ENCODE results near the gene CCDC97. TPM values are rescaled to one million over a fixed set of nuclear protein-coding genes. Genes with fewer than 3 reads are reported as not detected.

The CCDC97 gene
- total and polyA plus RNA-seq, 7 donors: 8.7 to 23.1 (median 11.3) TPM

GRCh38 chr19:41324231-41324702, 14.3 kb downstream of the CCDC97 start:
- H3K9me3 ChIP-seq: no peaks in the 10 kb centered on the region
- 74 to 76% methylated on average over 7 of the region's 7 CpGs for WGBS, 2 donors
- H3K4me3 ChIP-seq: no peak overlapping the region
- no peak for TF ChIP-seq CTCF (IDR thresholded peaks at IDR 0.05)
- no peak for TF ChIP-seq EP300 (IDR thresholded peaks at IDR 0.05)
- no peak for TF ChIP-seq POLR2A (IDR thresholded peaks at IDR 0.05)
- TF ChIP-seq POLR2AphosphoS5 (IDR thresholded peaks at IDR 0.05): no peak
- peaks cover 0 to 33% (median 20%) of the 10 kb centered on the region in 4 donors for H3K36me3 ChIP-seq
- intact Hi-C loops (cut with DNase I): loop anchor here (2.0 kb wide), 1 partner anchor 29 kb away; the partner anchor contains the start of gene TGFB1
- no peaks in the 10 kb centered on the region for H3K27me3 ChIP-seq
- H3K27ac ChIP-seq: peak overlapping the region; percentile 79 to 90 (median 86)
- H3K4me1 ChIP-seq: peaks cover 0 to 69% (median 59%) of the 10 kb centered on the region in 4 donors
- no peak for DNase-seq

GRCh38 chr19:41324921-41325639, 15.1 kb downstream of the CCDC97 start:
- TF ChIP-seq EP300 (IDR thresholded peaks at IDR 0.05): peak in 2 of 4 donors; percentile 4 to 7
- peak in 2 of 4 donors; percentile 30 to 31 for TF ChIP-seq POLR2AphosphoS5 (IDR thresholded peaks at IDR 0.05)
- no peak for TF ChIP-seq POLR2A (IDR thresholded peaks at IDR 0.05)
- TF ChIP-seq CTCF (IDR thresholded peaks at IDR 0.05): no peak
- Histone ChIP-seq H3K4me1 (peaks cover 0 to 69% (median 59%) of the 10 kb centered on the region in 4 donors), H3K9me3 (no peaks in the 10 kb centered on the region), H3K27ac (peak overlapping the region; percentile 79 to 90 (median 86)), H3K36me3 (peaks cover 0 to 33% (median 12%) of the 10 kb centered on the region in 4 donors), H3K4me3 (peak overlapping the region; percentile 19 to 42 (median 36)), H3K27me3 (no peaks in the 10 kb centered on the region)
- 7 to 23% methylated on average over 23 of the region's 23 CpGs for WGBS, 2 donors
- intact Hi-C loops (cut with DNase I): loop anchor here (2.0 kb wide), 1 partner anchor 28 kb away; the partner anchor contains the start of gene TGFB1
- DNase-seq: peak; percentile 89

GRCh38 chr19:41325640-41325946, 15.6 kb downstream of the CCDC97 start:
- peak overlapping the region; percentile 19 to 42 (median 36) for H3K4me3 ChIP-seq
- WGBS, 2 donors: 11 to 34% methylated on average over 10 of the region's 10 CpGs
- intact Hi-C loops (cut with DNase I): loop anchor here (2.0 kb wide), 1 partner anchor 27 kb away; the partner anchor contains the start of gene TGFB1
- H3K27ac ChIP-seq: peak overlapping the region; percentile 79 to 90 (median 86)
- no peaks in the 10 kb centered on the region for H3K27me3 ChIP-seq
- no peaks in the 10 kb centered on the region for H3K9me3 ChIP-seq
- no peak for DNase-seq
- TF ChIP-seq POLR2AphosphoS5 (IDR thresholded peaks at IDR 0.05): no peak
- peaks cover 0 to 69% (median 59%) of the 10 kb centered on the region in 4 donors for H3K4me1 ChIP-seq
- H3K36me3 ChIP-seq: peaks cover 0 to 33% (median 9%) of the 10 kb centered on the region in 4 donors

DNA sequence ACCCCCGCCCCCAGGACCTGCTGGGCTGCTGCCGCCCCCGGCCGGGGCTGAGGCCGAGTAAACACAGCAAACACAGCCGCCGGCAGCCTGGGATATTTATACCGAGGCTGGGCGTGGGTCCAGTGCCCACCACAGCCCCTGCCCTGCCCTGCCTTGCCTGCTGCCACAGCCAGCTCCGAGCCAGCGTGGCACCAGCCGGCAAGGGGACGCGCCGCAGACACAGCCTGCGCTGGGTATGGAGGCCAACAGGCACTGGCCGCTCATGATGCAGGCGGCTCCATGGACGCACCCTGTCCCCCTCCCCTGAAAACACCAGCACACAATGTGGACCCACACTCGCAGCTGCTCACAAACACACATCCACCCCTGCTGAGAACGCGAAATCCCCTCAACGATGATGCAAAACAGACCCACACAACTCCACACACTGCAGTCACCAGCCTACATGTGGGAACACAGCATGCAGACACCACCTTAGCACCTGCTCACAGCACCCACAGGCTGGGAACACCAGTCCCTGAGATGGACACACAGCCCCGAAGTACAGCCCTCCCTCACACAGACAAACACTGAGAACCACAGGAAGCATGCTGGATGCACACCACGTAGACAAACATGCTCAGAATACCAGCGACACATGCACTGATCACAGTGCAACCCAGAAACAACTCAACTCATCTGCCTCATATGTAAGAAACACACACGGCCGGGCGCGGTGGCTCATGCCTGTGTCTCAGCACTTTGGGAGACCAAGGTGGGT, 16.2 kb downstream of the CCDC97 start:
- Histone ChIP-seq H3K27me3 (no peaks in the 10 kb centered on the region), H3K27ac (peak overlapping the region; percentile 79 to 90 (median 86)), H3K4me1 (peaks cover 0 to 69% (median 59%) of the 10 kb centered on the region in 4 donors), H3K4me3 (peak overlapping the region; percentile 19 to 42 (median 36)), H3K36me3 (peaks cover 0 to 33% (median 7%) of the 10 kb centered on the region in 4 donors), H3K9me3 (no peaks in the 10 kb centered on the region)
- TF ChIP-seq CTCF (IDR thresholded peaks at IDR 0.05): no peak
- peak in 2 of 4 donors; percentile 31 to 32 for TF ChIP-seq POLR2AphosphoS5 (IDR thresholded peaks at IDR 0.05)
- WGBS, 2 donors: 16 to 25% methylated on average over 30 of the region's 30 CpGs
- DNase-seq: no peak
- intact Hi-C loops (cut with DNase I): loop anchor here (2.0 kb wide), 1 partner anchor 27 kb away; the partner anchor contains the start of gene TGFB1

All from sigmoid colon (tissue), 7 donors.